Karpas-422 (cell line): ENCODE measurements around the gene OGN. TPM values are rescaled to one million over a fixed set of nuclear protein-coding genes. Genes with fewer than 3 reads are reported as not detected.

Source experiments
- DNase-seq: peaks from one replicate; pipeline ENCODE4 v3.0.0-alpha.2; 2015
- H2AFZ ChIP-seq: fragments of 200-600 bp; sonication (generic); 2 replicates; pipeline ENCODE4 v1.6.1; 2014; ENCODE audit warnings: antibody characterized with exemption, low read length, mixed read lengths
- H3K27ac ChIP-seq: fragments of 200-600 bp; sonication (generic); 2 replicates; pipeline ENCODE4 v1.5.1; 2014; ENCODE audit warnings: mild to moderate bottlenecking, low read length, moderate library complexity
- H3K27me3 ChIP-seq: fragments of 200-600 bp; sonication (generic); 2 replicates; pipeline ENCODE4 v1.6.1; 2014; ENCODE audit warnings: low read length, mixed read lengths
- H3K36me3 ChIP-seq: fragments of 200-600 bp; sonication (generic); 2 replicates; pipeline ENCODE4 v1.6.1; 2014; ENCODE audit warnings: low read length, mixed read lengths; ENCODE audit not compliant: insufficient read depth
- H3K4me1 ChIP-seq: fragments of 200-600 bp; sonication (generic); 2 replicates; pipeline ENCODE4 v1.6.1; 2014; ENCODE audit warnings: mild to moderate bottlenecking, low read length, mixed read lengths
- H3K4me2 ChIP-seq: fragments of 200-600 bp; sonication (generic); 2 replicates; pipeline ENCODE4 v1.6.1; 2014; ENCODE audit warnings: low read length, low read depth, mild to moderate bottlenecking; ENCODE audit not compliant: poor library complexity, severe bottlenecking
- H3K4me3 ChIP-seq: fragments of 200-600 bp; sonication (generic); 2 replicates; pipeline ENCODE4 v1.5.1; 2014; ENCODE audit warnings: mild to moderate bottlenecking, antibody characterized with exemption, low read length, mixed read lengths
- H3K79me2 ChIP-seq: fragments of 200-600 bp; sonication (generic); 2 replicates; pipeline ENCODE4 v1.6.1; 2014; ENCODE audit warnings: mild to moderate bottlenecking, low read length, mixed read lengths
- H3K9ac ChIP-seq: fragments of 200-600 bp; sonication (generic); 2 replicates; pipeline ENCODE4 v1.6.0; 2014; ENCODE audit warnings: low read length
- H3K9me2 ChIP-seq: fragments of 200-600 bp; sonication (generic), shearing (Covaris generic); replicated peaks from 2 replicates; pipeline ENCODE4 v1.6.0; 2014; ENCODE audit warnings: mild to moderate bottlenecking, low read length, moderate library complexity; ENCODE audit not compliant: insufficient read depth
- H3K9me3 ChIP-seq: fragments of 300-700, 200-600 bp; sonication (generic); 2 replicates; pipeline ENCODE4 v1.6.1; 2014; ENCODE audit warnings: low read length, mixed read lengths
- H4K20me1 ChIP-seq: fragments of 200-600 bp; sonication (generic); 2 replicates; pipeline ENCODE4 v1.6.1; 2014; ENCODE audit warnings: mild to moderate bottlenecking, antibody characterized with exemption, low read length, low read depth; ENCODE audit not compliant: insufficient read depth
- total RNA-seq: library from RNA; depleted of rRNA; stranded (reverse); fragments of >200 nt; shearing (Covaris generic); gene quantifications from 2 replicates; pipeline ENCODE4 v1.2.3, GENCODE V29; 2014; ENCODE audit warnings: low replicate concordance

OGN gene
- total RNA-seq, 1 experiment from 2014 or later: 16.4 TPM

GRCh38 chr9:92380603-92381002, 23.8 kb downstream of the OGN start:
- H3K4me1 ChIP-seq: peaks cover 3% of the 10 kb centered on the region
- no peaks in the 10 kb centered on the region for H3K27me3 ChIP-seq
- H3K9me2 ChIP-seq: no peaks in the 10 kb centered on the region
- H3K27ac ChIP-seq: no peak overlapping the region
- H3K4me3 ChIP-seq: no peak overlapping the region
- H3K9me3 ChIP-seq: peaks cover 6% of the 10 kb centered on the region; the same call in 1 of the 2 replicates
- H3K9ac ChIP-seq: no peak overlapping the region
- no peak overlapping the region for H3K4me2 ChIP-seq
- H3K36me3 ChIP-seq: peaks cover 12% of the 10 kb centered on the region
- no peak overlapping the region for H2AFZ ChIP-seq
- peaks cover 58% of the 10 kb centered on the region for H3K79me2 ChIP-seq
- no peak for DNase-seq
- H4K20me1 ChIP-seq: no peaks in the 10 kb centered on the region

GRCh38 chr9:92378865-92379560, 25.4 kb downstream of the OGN start:
- H3K4me2 ChIP-seq: no peak overlapping the region
- peaks cover 18% of the 10 kb centered on the region for H3K36me3 ChIP-seq
- peaks cover 54% of the 10 kb centered on the region for H3K79me2 ChIP-seq
- no peaks in the 10 kb centered on the region for H3K27me3 ChIP-seq
- H3K27ac ChIP-seq: no peak overlapping the region
- no peak overlapping the region for H2AFZ ChIP-seq
- H3K9ac ChIP-seq: no peak overlapping the region
- peaks cover 3% of the 10 kb centered on the region for H3K4me1 ChIP-seq
- no peak overlapping the region for H3K4me3 ChIP-seq
- peaks cover 18% of the 10 kb centered on the region for H3K9me3 ChIP-seq
- no peaks in the 10 kb centered on the region for H4K20me1 ChIP-seq
- no peak for DNase-seq
- no peaks in the 10 kb centered on the region for H3K9me2 ChIP-seq

- Histone ChIP-seq H3K27ac (0 out of 2 replicates have a peak overlapping the region, but pooled peaks have one; percentile 15), H3K9ac (no peak overlapping the region)
Measured at GRCh38 chr9:92377876-92378275, 26.5 kb downstream of the OGN start.

GRCh38 chr9:92373167-92373566, 31.2 kb downstream of the OGN start:
- Histone ChIP-seq H3K27ac (no peak overlapping the region), H3K4me3 (no peak overlapping the region), H3K79me2 (peaks cover 78% of the 10 kb centered on the region), H2AFZ (no peak overlapping the region), H3K9me2 (no peaks in the 10 kb centered on the region), H3K4me1 (no peaks in the 10 kb centered on the region), H3K27me3 (no peaks in the 10 kb centered on the region), H3K9me3 (peaks cover 33% of the 10 kb centered on the region), H3K36me3 (peaks cover 30% of the 10 kb centered on the region), H3K4me2 (no peak overlapping the region), H3K9ac (no peak overlapping the region), H4K20me1 (no peaks in the 10 kb centered on the region)
- DNase-seq: no peak

More at GRCh38 chr9:92377876-92378275, 26.5 kb downstream of the OGN start:
- no peaks in the 10 kb centered on the region for H4K20me1 ChIP-seq
- no peak overlapping the region for H3K4me2 ChIP-seq
- H3K79me2 ChIP-seq: peaks cover 55% of the 10 kb centered on the region
- H3K9me2 ChIP-seq: no peaks in the 10 kb centered on the region
- H3K4me1 ChIP-seq: peaks cover 3% of the 10 kb centered on the region
- peaks cover 21% of the 10 kb centered on the region for H3K9me3 ChIP-seq
- H3K4me3 ChIP-seq: no peak overlapping the region
- no peak for DNase-seq
- H3K36me3 ChIP-seq: peaks cover 23% of the 10 kb centered on the region
- H2AFZ ChIP-seq: no peak overlapping the region
- H3K27me3 ChIP-seq: no peaks in the 10 kb centered on the region

- Histone ChIP-seq H3K9me3 (peaks cover 16% of the 10 kb centered on the region), H3K4me2 (no peak overlapping the region), H3K9ac (no peak overlapping the region), H2AFZ (no peak overlapping the region), H4K20me1 (no peaks in the 10 kb centered on the region), H3K27ac (no peak overlapping the region), H3K4me3 (no peak overlapping the region), H3K27me3 (no peaks in the 10 kb centered on the region), H3K4me1 (no peaks in the 10 kb centered on the region), H3K79me2 (peaks cover 55% of the 10 kb centered on the region), H3K9me2 (no peaks in the 10 kb centered on the region), H3K36me3 (peaks cover 28% of the 10 kb centered on the region)
- DNase-seq: no peak
Measured at GRCh38 chr9:92369075-92369474, 35.3 kb downstream of the OGN start.

- Histone ChIP-seq H3K9me2 (no peaks in the 10 kb centered on the region), H3K79me2 (peaks cover 28% of the 10 kb centered on the region), H3K4me3 (no peak overlapping the region), H3K27ac (no peak overlapping the region), H3K4me2 (no peak overlapping the region), H3K4me1 (no peaks in the 10 kb centered on the region), H2AFZ (no peak overlapping the region), H3K9me3 (no peaks in the 10 kb centered on the region; the same call in 1 of the 2 replicates), H3K36me3 (peaks cover 15% of the 10 kb centered on the region), H3K9ac (no peak overlapping the region), H4K20me1 (no peaks in the 10 kb centered on the region), H3K27me3 (no peaks in the 10 kb centered on the region)
- DNase-seq: no peak
Measured at GRCh38 chr9:92360083-92360482, 44.3 kb downstream of the OGN start.

- no peaks in the 10 kb centered on the region; the same call in 1 of the 2 replicates for H3K9me3 ChIP-seq
- H3K9me2 ChIP-seq: no peaks in the 10 kb centered on the region
- no peaks in the 10 kb centered on the region for H3K27me3 ChIP-seq
- no peak for DNase-seq
- H2AFZ ChIP-seq: no peak overlapping the region; the same call in 1 of the 2 replicates
- peaks cover 25% of the 10 kb centered on the region for H3K79me2 ChIP-seq
- no peak overlapping the region for H3K4me3 ChIP-seq
- peaks cover 16% of the 10 kb centered on the region for H3K36me3 ChIP-seq
- no peaks in the 10 kb centered on the region for H4K20me1 ChIP-seq
- no peak overlapping the region for H3K4me2 ChIP-seq
- no peaks in the 10 kb centered on the region for H3K4me1 ChIP-seq
- H3K9ac ChIP-seq: no peak overlapping the region
- no peak overlapping the region for H3K27ac ChIP-seq
Measured at GRCh38 chr9:92359394-92359995, 44.9 kb downstream of the OGN start.

GRCh38 chr9:92353051-92353450, 51.3 kb downstream of the OGN start:
- Histone ChIP-seq H3K36me3 (peaks cover 36% of the 10 kb centered on the region), H3K27ac (no peak overlapping the region), H3K9me3 (no peaks in the 10 kb centered on the region; the same call in 1 of the 2 replicates), H3K4me3 (no peak overlapping the region), H3K27me3 (no peaks in the 10 kb centered on the region), H4K20me1 (no peaks in the 10 kb centered on the region), H3K4me1 (no peaks in the 10 kb centered on the region), H3K4me2 (no peak overlapping the region), H2AFZ (no peak overlapping the region), H3K79me2 (peaks cover 11% of the 10 kb centered on the region), H3K9ac (no peak overlapping the region), H3K9me2 (no peaks in the 10 kb centered on the region)
- DNase-seq: no peak
